SHP77 treated with DMSO at 0.1 percent for 48 hours (cell line): ENCODE measurements around the gene VTA1.

ENCODE experiments used
- DNase-seq: peaks from one replicate; lab custom pipeline; 2025; lab: John Stamatoyannopoulos, UW

Gene VTA1

GRCh38 chr6:142266060-142266459 lies 119.0 kb downstream of the VTA1 start:
- DNase-seq, result no peak

- DNase-seq, result no peak
These were observed 124.4 kb downstream of the VTA1 start for GRCh38 chr6:142271476-142271875.
